Fibroblast of lung (primary cell): ENCODE data around the gene ARHGAP45.

Experiments used
- EZH2 ChIP-seq: IDR thresholded peaks from 2 replicates; pipeline ENCODE4 v1.5.1; 2012; ENCODE audit warnings: low read length, control low read depth, mild to moderate bottlenecking; ENCODE audit errors: missing control alignments
- TF ChIP-seq, protein P1 (sequence below), 2 donors: IDR thresholded peaks in 1 of 2; conservative IDR thresholded peaks in 1 of 2; 1 replicate in 1 of 2; 2 replicates in 1 of 2; pipeline ENCODE4 v1.5.1; 2011 to 2012; ENCODE audit warnings: low read length in 2 of 2, control low read depth in 1 of 2, inconsistent platforms in 1 of 2, low read depth in 1 of 2, mild to moderate bottlenecking in 1 of 2

DNA sequence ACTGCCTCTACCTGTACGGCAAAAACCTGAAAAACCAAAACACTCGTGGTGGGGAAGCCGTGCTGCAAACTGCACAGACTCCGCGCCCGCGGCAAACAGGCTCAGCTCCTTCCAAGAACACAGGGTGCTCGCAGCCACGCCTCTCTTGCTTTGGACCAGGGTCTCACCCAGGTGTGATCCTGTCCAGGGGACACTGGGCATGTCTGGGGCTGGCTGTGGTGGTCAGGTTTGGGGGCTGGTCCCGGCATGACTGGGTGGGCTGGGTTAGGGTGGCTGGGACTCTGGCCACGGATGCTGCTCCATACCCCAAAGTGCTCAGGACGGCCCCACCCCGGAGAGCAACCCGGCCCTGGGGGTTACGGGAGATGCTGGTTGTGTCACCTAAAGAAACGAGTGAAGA is 50.7 kb downstream of the ARHGAP45 start:
- TF ChIP-seq, protein P1, sequence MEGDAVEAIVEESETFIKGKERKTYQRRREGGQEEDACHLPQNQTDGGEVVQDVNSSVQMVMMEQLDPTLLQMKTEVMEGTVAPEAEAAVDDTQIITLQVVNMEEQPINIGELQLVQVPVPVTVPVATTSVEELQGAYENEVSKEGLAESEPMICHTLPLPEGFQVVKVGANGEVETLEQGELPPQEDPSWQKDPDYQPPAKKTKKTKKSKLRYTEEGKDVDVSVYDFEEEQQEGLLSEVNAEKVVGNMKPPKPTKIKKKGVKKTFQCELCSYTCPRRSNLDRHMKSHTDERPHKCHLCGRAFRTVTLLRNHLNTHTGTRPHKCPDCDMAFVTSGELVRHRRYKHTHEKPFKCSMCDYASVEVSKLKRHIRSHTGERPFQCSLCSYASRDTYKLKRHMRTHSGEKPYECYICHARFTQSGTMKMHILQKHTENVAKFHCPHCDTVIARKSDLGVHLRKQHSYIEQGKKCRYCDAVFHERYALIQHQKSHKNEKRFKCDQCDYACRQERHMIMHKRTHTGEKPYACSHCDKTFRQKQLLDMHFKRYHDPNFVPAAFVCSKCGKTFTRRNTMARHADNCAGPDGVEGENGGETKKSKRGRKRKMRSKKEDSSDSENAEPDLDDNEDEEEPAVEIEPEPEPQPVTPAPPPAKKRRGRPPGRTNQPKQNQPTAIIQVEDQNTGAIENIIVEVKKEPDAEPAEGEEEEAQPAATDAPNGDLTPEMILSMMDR (conservative IDR thresholded peaks at IDR 0.05 in 1 of 2, IDR thresholded peaks at IDR 0.05 in 1 of 2; ENCODE audit: low read depth in 1 of 2, low read length in 2 of 2), result no peak
- TF ChIP-seq EZH2, result no peak
